Measurements from ENCODE around the gene GLUD1.
"Not testable (repeated sequence)": the region's sequence is repeated elsewhere in the genome, so short reads cannot be mapped to it uniquely, and the experiment has no call there.

GLUD1 gene

GRCh38 chr10:87094373-87095235 is at the start of gene GLUD1, which contains the start of gene SHLD2:
TSS of gene GLUD1 (minus strand) at chr10:87094843. CDS start at chr10:87094769, 74 bp downstream.
TSS of gene SHLD2 (plus strand) at chr10:87095206. CDS start at chr10:87151355, 56,149 bp downstream.
- no peak for FAIRE-seq

DNA sequence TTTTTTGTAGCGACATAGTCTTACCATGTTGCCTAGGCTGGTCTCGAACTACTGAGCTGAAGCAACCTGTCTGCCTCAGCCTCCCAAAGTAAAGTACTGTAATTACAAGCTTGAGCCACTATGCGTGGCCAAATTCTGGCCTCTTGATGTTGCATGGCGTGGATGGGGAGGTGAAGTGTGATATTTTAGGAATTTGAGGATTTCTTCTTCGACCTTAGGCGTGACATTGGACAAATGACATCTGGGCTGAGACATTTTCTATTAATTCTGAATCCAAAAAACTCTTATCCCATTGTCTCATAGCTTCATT is 48.4 kb upstream of the GLUD1 start:
- FAIRE-seq, result not testable (repeated sequence)

- FAIRE-seq, result not testable (repeated sequence)
Measured at GRCh38 chr10:87142230-87143108, 47.8 kb upstream of the GLUD1 start.

DNA sequence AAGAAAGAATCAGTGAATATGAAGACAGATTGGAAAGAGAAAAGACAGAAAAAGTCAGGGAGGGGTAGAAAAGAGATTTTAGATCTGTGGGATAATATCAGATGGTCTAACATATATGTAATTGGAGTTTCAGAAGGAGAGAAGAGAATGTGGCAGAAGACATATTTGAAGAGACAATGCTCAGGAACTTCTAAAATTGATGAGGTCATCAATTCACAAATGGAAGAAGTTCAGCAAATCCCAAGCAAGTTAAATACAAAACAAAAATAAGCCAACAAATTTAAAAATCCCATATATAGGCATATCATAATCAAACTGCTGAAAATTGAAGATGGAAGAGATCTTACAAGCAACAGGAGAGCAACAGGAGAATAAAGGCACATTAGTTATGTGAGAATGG is 42.8 kb upstream of the GLUD1 start:
- not testable (repeated sequence) for FAIRE-seq

GRCh38 chr10:87134440-87134839 is 39.8 kb upstream of the GLUD1 start:
- not testable (repeated sequence) for FAIRE-seq

DNA sequence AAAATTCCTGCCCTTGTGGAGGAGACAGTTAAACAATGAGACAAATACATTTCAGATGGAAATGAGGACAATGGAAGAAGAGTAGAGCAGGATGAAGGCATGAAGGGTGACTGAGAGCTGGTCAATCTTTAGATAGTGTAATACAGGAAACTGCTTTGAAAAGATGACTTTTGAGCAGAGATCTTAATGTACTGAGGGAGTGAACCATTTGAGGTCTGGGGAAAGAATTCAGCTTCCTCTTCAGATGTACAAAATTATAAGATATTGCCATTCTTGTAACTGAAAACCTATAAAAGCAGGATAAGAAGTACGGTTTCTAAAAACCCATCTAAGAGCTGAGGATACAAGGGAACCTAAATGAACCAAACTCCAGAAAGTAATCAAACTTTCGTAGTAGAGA is 39.3 kb upstream of the GLUD1 start:
- not testable (repeated sequence) for FAIRE-seq

DNA sequence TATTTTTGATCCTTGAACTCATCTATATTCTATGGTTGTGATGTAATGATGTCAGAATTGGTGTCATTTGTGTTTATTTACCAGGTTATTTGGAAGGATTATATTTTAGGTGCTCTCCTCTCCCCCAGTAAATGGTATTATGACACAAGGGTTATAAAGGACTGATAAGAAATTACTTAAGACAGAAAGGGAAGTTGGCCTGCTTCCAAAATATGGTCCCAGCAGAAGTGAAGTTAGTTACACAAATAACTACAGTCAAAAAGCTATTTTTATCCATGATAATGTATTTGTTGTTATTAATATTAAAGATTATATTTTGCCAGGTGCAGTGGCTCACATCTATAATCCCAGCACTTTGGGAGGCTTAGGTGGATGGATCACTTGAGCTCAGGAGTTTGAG is 37.5 kb upstream of the GLUD1 start:
- not testable (repeated sequence) for FAIRE-seq

DNA sequence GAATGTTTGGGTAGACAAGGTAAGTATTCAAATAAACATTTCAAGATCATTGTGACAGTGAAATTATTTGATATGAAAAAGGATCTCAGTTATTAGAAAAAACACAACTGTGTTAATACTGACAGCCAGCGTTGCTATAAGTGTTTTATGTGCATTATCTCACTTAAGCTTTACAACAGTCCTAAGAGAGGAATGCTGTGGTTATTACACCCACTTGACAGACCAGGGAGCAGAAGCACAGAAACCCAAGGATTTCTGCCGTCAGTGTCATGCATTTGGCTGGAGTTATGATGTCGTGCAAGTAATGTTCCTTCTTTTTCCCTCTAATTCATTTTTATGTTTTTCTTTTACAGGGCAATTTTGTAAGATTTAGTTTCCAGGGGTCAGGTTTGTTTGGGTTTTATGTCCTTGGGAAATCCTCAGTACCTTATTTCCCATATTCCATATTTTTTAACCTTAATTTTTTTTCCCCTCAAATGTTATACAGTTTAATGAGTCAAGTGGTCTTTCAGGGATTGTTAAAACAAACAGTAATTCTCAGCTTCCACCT is 33.0 kb upstream of the GLUD1 start:
- FAIRE-seq, result not testable (repeated sequence)

DNA sequence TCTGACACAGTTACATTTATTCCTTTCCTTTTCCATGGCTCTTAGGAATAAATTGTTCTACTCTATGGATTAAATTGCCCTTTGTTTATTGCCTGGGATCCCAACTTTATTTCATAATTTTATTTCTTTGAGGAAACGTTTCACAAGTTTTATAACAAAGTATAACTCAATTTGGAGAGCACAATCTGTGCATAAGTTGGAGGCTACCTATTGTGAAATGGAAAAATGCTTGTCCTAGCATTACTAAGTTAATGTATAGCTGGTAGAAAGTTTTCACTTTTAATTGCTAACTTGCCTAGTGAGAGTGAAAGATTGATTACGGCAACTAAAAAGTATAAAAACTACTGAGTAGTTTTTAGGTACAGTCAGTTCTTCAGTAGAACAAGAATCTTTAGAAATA is 32.4 kb upstream of the GLUD1 start:
- FAIRE-seq, result not testable (repeated sequence)

DNA sequence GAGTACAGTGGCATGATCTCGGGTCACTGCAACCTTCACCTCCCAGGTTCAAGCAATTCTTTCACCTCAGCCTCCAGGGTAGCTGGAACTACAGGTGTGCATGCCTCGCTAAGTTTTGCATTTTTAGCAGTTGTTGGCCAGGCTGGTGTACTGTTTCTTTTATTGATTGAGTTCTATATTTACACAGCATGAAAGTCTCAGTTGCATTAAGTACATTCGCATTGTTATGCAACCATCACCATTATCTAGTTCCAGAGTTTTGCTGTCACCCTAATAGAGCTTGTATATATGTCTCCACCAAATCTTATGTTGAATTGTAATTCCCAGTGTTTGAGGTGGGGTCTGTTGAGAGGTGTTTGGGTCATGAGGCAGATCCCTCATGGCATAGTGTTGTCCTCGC is 28.7 kb upstream of the GLUD1 start:
- FAIRE-seq, result not testable (repeated sequence)

- not testable (repeated sequence) for FAIRE-seq
Measured at GRCh38 chr10:87119029-87119428, 24.4 kb upstream of the GLUD1 start.

- not testable (repeated sequence) for FAIRE-seq
Measured at GRCh38 chr10:87118122-87118521, 23.5 kb upstream of the GLUD1 start.

GRCh38 chr10:87105446-87106124 is 10.9 kb upstream of the GLUD1 start:
- no peak for FAIRE-seq

DNA sequence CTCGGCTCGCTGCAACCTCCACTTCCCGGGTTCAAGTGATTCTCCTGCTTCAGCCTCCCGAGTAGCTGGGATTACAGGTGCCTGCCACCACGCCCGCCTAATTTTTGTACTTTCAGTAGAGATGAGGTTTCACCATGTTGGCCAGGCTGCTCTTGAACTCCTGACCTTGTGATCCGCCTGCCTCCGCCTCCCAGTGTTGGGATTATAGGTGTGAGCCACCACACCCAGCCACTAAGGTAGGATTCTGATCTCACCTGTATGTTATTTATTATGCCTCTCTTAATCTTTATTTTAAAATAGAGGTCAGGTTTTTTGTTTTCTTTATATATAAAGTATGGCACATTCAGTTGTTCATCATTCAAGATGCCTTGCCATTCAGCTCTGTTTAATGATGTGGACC is 10.1 kb upstream of the GLUD1 start:
- not testable (repeated sequence) for FAIRE-seq

DNA sequence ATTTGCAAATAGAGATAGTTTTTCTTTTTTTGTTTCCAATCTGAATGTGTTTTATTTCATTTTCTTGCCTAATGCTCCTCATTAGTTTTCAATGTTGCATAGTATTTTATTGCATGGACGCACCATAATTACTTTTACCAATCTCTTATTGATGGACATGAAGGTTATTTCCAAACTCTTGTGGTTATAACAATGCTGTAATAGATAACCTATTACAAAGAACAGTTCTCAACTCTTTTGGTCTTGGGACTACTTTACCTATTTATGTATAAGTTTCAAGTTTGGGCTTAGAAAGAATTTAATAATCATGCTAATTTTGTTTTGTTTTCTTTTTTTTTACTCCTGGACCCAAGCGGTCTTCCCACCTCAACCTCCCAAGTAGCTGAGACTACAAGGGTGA is 7.4 kb upstream of the GLUD1 start:
- no peak for FAIRE-seq

GRCh38 chr10:87095236-87095945 is 748 bp upstream of the GLUD1 start:
- FAIRE-seq, result no peak

GRCh38 chr10:87093632-87094372 is 841 bp downstream of the GLUD1 start:
- FAIRE-seq, result no peak

- no peak for FAIRE-seq
Measured at GRCh38 chr10:87092861-87093631, 1.6 kb downstream of the GLUD1 start.

DNA sequence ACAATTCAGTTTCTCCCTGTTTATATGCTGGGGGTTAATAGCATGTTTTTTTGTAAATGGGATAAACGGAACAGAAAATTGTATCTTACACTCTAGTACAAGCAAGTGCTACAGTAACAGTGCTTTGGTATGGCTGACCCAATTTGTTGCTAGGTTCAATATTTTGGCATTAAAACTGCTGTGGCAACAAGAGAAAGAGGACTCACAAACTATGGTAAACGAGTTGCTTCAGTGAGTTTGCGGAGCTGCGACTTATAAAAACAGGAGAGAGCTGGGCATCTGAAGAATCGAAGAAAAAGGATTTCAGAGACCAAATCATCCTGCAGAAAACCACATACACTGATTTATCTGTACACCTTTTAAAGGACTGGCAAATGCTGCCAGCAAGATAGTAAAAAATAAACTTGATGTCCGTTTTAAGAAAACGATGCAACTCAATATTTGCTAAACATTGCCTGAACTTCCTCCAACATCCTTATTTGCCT is 2.2 kb downstream of the GLUD1 start:
- peak; percentile 73 for FAIRE-seq

- FAIRE-seq, result no peak
Measured at GRCh38 chr10:87090779-87091178, 3.9 kb downstream of the GLUD1 start.
